Activated CD8-positive, alpha-beta T cell treated with anti-CD3 and anti-CD28 coated beads, Interleukin-2, amount 10 ng/mL, durations not matched to agents 7 days and 5 days (primary cell): ENCODE data around the gene LRP2. TPM values are rescaled to one million over a fixed set of nuclear protein-coding genes. Genes with fewer than 3 reads are reported as not detected.

Experiments used
- ATAC-seq: fragments of 150-1000 bp; cut with Tn5 transposase; one replicate; pipeline ENCODE4 v1.10.0; 2021; ENCODE audit warnings: moderate library complexity
- CTCF ChIA-PET: fragments of 350-600 bp; sonication (Branson Sonifier 250); formaldehyde crosslinking; loops from one replicate; lab custom pipeline; 2021; ENCODE audit warnings: antibody characterized with exemption; lab: Charles Lee
- POLR2A ChIA-PET: fragments of 350-600 bp; sonication (Branson Sonifier 250); formaldehyde crosslinking; loops from one replicate; lab custom pipeline; 2021; ENCODE audit warnings: antibody characterized with exemption; lab: Charles Lee
- DNase-seq: peaks from one replicate; pipeline ENCODE4 v3.0.0-alpha.2; 2020
- H3K27ac Mint-ChIP-seq: one replicate; pipeline ENCODE4 v1.8.0; 2021; ENCODE audit warnings: mild to moderate bottlenecking, mixed read lengths
- H3K27me3 Mint-ChIP-seq: one replicate; pipeline ENCODE4 v1.8.0; 2021; ENCODE audit warnings: low read depth, mixed read lengths
- H3K36me3 Mint-ChIP-seq: one replicate; pipeline ENCODE4 v1.8.0; 2021; ENCODE audit warnings: low read depth, mixed read lengths
- H3K4me1 Mint-ChIP-seq: one replicate; pipeline ENCODE4 v1.8.0; 2021; ENCODE audit warnings: low read depth, mixed read lengths
- H3K4me3 Mint-ChIP-seq: one replicate; pipeline ENCODE4 v1.8.0; 2021; ENCODE audit warnings: mild to moderate bottlenecking, mixed read lengths
- H3K9me3 Mint-ChIP-seq: one replicate; pipeline ENCODE4 v1.8.0; 2022; ENCODE audit warnings: mixed read lengths; ENCODE audit not compliant: insufficient read depth
- total RNA-seq, 2 experiments: library from RNA; stranded (reverse); gene quantifications; one replicate each; pipeline ENCODE4 v1.2.3, GENCODE V29; 2021

The LRP2 gene
- total RNA-seq, 2 experiments from 2014 or later, result 0.03 to 0.21 TPM

DNA sequence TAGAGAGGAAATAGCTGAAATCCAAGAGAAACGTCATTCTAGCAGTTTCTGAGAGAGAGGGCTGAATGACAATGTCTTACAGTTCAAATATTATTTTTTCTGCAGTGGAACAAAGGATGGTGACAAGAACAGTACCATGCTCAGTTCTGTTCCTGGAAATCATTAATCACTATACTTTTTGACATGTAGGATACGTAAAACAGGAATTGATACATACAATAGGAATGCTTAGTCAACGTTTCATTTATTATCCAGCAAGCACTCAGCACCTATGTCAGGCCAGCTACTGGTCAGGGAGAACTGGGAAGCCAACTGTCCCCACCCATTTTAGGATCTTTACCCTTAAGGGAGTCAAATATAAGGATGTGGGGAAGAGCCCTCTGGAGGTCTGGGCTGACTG is 178.3 kb downstream of the LRP2 start:
- Mint-ChIP-seq H3K36me3 (no peaks in the 10 kb centered on the region), H3K4me3 (no peak overlapping the region), H3K9me3 (no peaks in the 10 kb centered on the region), H3K4me1 (no peaks in the 10 kb centered on the region), H3K27me3 (peaks cover 14% of the 10 kb centered on the region), H3K27ac (no peak overlapping the region)
- ChIA-PET CTCF (interaction anchor here (1.1 kb wide), 1 partner anchor 52 kb away, joined by 3 read pairs; no protein-coding TSS in a partner anchor), POLR2A (no interaction called here)
- DNase-seq, result no peak
- no peak for ATAC-seq

DNA sequence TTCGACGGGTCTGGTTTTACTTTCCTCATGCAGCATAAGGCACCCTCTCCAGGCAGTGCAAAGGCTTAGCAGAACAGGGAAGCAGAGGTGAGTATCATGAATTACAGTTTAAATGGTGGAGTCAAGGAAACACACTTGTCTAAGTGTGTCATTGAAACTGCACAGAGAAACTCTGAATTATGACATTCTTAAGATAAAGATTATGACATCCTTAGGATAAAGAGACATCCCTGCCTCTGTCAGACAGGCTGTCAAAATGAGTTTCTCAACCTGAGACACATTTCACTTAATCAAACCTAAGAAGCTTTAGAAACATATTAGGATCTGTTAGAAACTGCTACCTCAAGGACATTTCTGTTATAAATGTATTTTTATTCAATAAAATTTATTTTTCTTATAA is 179.8 kb downstream of the LRP2 start:
- Mint-ChIP-seq H3K4me3 (no peak overlapping the region), H3K27ac (no peak overlapping the region), H3K4me1 (no peaks in the 10 kb centered on the region), H3K27me3 (peaks cover 17% of the 10 kb centered on the region), H3K36me3 (no peaks in the 10 kb centered on the region), H3K9me3 (no peaks in the 10 kb centered on the region)
- POLR2A ChIA-PET, result no interaction called here
- no peak for DNase-seq
- ATAC-seq, result no peak
- CTCF ChIA-PET, result no interaction called here

DNA sequence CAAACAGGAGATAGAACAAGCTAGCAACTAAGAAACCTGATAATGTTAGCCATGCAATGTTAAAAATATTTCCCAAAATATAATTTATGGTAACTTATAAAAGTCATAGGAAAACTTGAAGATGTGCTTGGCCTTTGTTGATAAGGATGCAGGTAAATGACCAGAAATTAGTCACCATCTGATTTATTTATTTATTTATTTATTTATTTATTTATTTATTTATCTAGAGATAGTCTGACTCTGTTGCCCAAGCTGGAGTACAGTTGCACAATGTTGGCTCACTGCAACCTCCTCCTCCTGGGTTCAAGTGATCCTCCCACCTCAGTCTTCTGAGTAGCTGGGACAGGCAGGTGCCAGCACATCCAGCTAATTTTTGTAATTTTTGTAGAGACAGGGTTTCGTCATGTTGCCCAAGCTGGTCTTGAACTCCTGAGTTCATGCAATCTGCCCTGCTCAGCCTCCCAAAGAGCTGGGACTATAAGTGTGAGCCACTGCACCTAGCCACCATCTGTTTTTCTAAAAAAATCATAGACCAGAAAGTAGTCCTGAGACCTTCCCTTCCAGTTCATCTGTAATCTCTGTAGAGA is 183.4 kb downstream of the LRP2 start:
- Mint-ChIP-seq H3K27me3 (peaks cover 7% of the 10 kb centered on the region), H3K4me3 (no peak overlapping the region), H3K9me3 (no peaks in the 10 kb centered on the region), H3K27ac (no peak overlapping the region), H3K4me1 (no peaks in the 10 kb centered on the region), H3K36me3 (no peaks in the 10 kb centered on the region)
- DNase-seq, result no peak
- POLR2A ChIA-PET, result no interaction called here
- CTCF ChIA-PET, result no interaction called here
- ATAC-seq, result no peak

DNA sequence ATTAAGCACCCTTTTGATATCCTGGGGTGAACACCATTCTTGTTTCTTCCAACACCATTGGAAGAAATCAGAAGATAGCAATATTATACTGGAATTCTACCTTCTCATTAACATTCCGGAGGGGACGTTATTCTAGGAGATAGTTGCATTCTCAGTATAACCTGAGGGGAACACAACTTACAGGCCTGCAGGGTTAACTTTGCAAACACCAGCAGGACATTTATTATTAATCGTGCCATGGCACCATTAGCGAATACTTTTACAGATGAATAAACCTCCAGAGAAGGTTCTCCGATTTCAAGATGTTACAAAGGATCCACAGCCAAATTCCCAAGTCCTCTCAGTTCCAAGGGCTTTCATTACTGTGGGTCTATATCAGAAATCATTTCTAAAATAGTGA is 184.0 kb downstream of the LRP2 start:
- H3K4me3 Mint-ChIP-seq, result no peak overlapping the region
- H3K4me1 Mint-ChIP-seq, result no peaks in the 10 kb centered on the region
- H3K36me3 Mint-ChIP-seq, result no peaks in the 10 kb centered on the region
- POLR2A ChIA-PET, result no interaction called here
- CTCF ChIA-PET, result no interaction called here
- H3K27me3 Mint-ChIP-seq, result peaks cover 7% of the 10 kb centered on the region
- no peak overlapping the region for H3K27ac Mint-ChIP-seq
- DNase-seq (no peak), ATAC-seq (no peak)
- H3K9me3 Mint-ChIP-seq, result no peaks in the 10 kb centered on the region

DNA sequence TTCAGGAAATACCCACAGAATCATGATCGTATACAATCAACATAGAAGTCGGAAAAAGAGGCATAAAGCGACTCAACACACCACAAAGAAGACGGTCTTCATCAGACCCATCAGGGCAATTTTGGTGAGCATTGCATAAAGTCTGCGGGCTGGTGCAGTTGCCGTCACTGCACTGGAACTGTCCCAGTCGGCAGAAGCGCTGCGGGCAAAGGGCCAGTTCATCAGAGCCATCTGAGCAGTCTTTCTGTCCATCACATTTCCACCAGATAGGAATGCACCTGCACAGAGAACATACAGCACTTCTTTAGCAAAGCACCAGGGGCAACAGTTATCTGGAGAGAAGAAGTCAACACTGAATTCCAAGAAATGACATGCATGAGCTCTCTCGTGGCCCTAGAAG is 187.2 kb downstream of the LRP2 start:
- H3K27ac Mint-ChIP-seq, result no peak overlapping the region
- H3K9me3 Mint-ChIP-seq, result no peaks in the 10 kb centered on the region
- H3K27me3 Mint-ChIP-seq, result peaks cover 7% of the 10 kb centered on the region
- H3K4me3 Mint-ChIP-seq, result no peak overlapping the region
- POLR2A ChIA-PET, result no interaction called here
- ATAC-seq, result no peak
- H3K4me1 Mint-ChIP-seq, result no peaks in the 10 kb centered on the region
- CTCF ChIA-PET, result interaction anchor here (1.3 kb wide), 1 partner anchor 14 kb away, joined by 4 read pairs; no protein-coding TSS in a partner anchor
- no peaks in the 10 kb centered on the region for H3K36me3 Mint-ChIP-seq
- DNase-seq, result no peak

DNA sequence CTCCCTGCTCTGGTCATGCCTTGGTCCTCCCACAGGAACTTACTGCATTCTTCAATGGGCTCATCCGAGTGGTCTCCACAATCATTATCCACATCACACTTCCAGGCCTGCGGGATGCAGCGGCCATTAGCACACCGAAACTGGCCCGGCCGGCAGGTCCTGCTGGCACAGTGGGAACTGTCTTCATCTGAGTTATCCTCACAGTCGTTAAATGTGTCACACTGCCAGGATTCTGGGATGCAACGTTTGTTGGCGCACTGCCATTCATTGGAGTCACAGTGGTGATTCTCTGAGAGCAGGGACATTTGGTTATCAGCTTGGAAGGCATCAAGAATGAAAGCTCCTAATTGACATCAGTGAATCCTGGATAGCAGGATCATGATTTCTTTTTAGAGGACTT is 188.5 kb downstream of the LRP2 start:
- Mint-ChIP-seq H3K9me3 (no peaks in the 10 kb centered on the region), H3K27ac (no peak overlapping the region), H3K4me3 (no peak overlapping the region), H3K27me3 (peaks cover 7% of the 10 kb centered on the region), H3K36me3 (no peaks in the 10 kb centered on the region), H3K4me1 (no peaks in the 10 kb centered on the region)
- CTCF ChIA-PET, result no interaction called here
- ATAC-seq (no peak), DNase-seq (no peak)
- POLR2A ChIA-PET, result no interaction called here

DNA sequence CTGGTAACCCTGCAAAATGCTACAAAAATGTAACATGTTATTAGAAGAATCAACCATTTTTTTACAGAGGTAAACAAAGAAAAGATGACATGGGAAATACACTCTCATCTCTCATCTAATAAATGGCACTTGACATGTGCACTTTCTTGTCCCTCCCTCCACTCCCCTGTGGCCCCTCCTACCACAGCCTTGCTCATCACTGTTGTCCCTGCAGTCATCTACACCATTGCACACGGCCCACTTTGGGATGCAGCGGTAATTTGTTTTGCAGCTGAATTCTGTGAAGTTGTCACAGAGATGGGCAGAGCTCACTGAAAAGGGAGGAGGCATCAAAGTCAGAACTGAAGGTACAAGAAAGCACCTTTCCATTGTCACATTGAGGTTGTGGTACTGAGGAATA is 189.4 kb downstream of the LRP2 start:
- Mint-ChIP-seq H3K27ac (no peak overlapping the region), H3K27me3 (peaks cover 9% of the 10 kb centered on the region), H3K9me3 (no peaks in the 10 kb centered on the region), H3K4me1 (no peaks in the 10 kb centered on the region), H3K4me3 (no peak overlapping the region), H3K36me3 (no peaks in the 10 kb centered on the region)
- POLR2A ChIA-PET, result no interaction called here
- DNase-seq (no peak), ATAC-seq (no peak)
- CTCF ChIA-PET, result no interaction called here

DNA sequence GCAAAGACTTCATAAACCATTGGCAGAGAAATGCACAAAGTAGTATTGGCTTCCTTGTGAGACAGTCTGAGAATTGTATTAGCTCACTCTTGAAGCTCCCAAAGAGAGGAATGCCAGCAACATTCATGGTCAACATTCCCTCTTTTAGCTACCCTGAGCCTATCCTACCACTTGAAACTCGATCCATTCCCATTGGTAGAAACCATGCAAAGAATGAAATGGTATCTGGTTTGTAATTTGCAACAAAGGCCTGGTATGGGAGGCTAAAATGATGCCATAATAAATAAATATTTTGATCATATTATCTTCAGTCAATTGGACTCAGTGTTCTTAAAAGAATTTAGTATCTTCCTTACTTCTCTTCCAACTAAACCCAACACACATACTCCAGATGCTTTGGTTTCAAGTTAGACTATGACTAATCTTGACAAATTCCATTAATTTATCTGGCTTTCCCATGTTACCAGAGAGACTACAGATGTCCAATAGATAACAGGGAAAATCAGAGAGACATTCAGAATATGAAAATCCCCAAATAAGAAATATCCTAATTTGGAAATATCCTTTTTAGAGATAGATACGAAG is 190.1 kb downstream of the LRP2 start:
- CTCF ChIA-PET, result interaction anchor here (1.1 kb wide), 1 partner anchor 32 kb away, joined by 3 read pairs; no protein-coding TSS in a partner anchor
- Mint-ChIP-seq H3K27me3 (peaks cover 6% of the 10 kb centered on the region), H3K4me3 (no peak overlapping the region), H3K27ac (no peak overlapping the region), H3K4me1 (no peaks in the 10 kb centered on the region), H3K9me3 (no peaks in the 10 kb centered on the region), H3K36me3 (no peaks in the 10 kb centered on the region)
- ATAC-seq (no peak), DNase-seq (no peak)
- POLR2A ChIA-PET, result no interaction called here

DNA sequence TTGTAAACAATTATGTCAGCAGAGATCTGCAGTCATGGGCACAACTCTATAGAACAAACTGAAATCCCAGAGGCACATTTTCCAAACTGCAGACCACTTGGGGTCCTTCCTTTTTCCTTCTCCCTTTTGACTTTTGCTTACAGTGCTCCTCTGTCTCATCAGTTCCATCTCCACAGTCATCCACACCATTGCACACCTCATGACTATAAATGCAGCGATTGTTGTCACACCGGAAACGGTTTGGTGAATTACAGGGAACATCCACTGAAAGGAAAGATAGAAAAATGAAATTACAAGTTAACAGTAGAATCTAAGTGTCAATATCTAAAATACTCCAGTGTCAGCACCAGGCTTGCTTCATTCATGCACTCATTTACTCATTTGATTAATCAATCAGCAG is 196.5 kb downstream of the LRP2 start:
- no peak overlapping the region for H3K4me3 Mint-ChIP-seq
- no peaks in the 10 kb centered on the region for H3K36me3 Mint-ChIP-seq
- ChIA-PET POLR2A (no interaction called here), CTCF (interaction anchor here (1.1 kb wide), 1 partner anchor 24 kb away, joined by 3 read pairs; no protein-coding TSS in a partner anchor)
- ATAC-seq (no peak), DNase-seq (no peak)
- H3K9me3 Mint-ChIP-seq, result no peaks in the 10 kb centered on the region
- peaks cover 21% of the 10 kb centered on the region for H3K27me3 Mint-ChIP-seq
- H3K27ac Mint-ChIP-seq, result no peak overlapping the region
- H3K4me1 Mint-ChIP-seq, result no peaks in the 10 kb centered on the region

DNA sequence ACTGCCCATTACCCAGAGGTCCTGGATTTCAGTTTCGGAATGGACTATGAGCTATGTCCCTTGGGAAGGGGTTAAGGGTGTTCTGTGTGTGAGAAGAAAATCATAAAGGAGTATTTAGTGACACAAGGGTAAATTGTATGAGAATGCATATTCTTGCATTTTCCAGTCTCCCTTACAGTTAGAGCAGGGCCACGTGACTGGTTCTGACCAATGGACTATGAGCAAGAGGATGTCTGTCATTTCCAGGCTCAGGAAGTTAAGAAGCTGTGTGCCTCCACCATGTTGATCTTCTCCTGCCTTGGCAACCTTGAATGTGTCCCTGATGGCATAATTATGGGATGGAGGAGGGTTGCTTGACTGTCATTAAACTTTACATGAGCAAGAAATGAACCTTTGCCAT is 198.0 kb downstream of the LRP2 start:
- ChIA-PET CTCF (no interaction called here), POLR2A (no interaction called here)
- Mint-ChIP-seq H3K36me3 (no peaks in the 10 kb centered on the region), H3K4me3 (no peak overlapping the region), H3K27ac (no peak overlapping the region), H3K4me1 (no peaks in the 10 kb centered on the region), H3K27me3 (peaks cover 19% of the 10 kb centered on the region), H3K9me3 (no peaks in the 10 kb centered on the region)
- ATAC-seq (no peak), DNase-seq (no peak)

DNA sequence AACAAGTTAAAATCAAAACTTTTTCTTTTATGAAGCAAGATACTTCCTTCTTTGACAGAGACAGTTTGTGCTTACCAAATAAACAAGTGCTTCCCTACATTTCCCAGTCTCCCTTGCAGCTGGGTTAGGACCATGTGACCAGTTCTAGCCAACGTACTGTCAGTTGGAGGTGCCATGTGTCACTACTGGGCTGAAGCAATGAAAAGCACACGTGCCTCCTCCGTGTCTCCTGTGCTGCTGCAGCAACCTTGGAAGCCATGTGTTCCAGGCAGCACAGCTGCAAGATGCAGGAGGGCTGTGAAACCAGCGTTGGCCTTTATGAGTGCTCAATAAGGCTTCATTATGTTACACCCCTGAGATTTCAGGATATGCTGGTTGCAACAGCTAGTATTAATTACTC is 199.7 kb downstream of the LRP2 start:
- Mint-ChIP-seq H3K27me3 (peaks cover 20% of the 10 kb centered on the region), H3K4me1 (no peaks in the 10 kb centered on the region), H3K4me3 (no peak overlapping the region), H3K36me3 (no peaks in the 10 kb centered on the region), H3K27ac (no peak overlapping the region), H3K9me3 (no peaks in the 10 kb centered on the region)
- POLR2A ChIA-PET, result no interaction called here
- CTCF ChIA-PET, result no interaction called here
- ATAC-seq (no peak), DNase-seq (no peak)

DNA sequence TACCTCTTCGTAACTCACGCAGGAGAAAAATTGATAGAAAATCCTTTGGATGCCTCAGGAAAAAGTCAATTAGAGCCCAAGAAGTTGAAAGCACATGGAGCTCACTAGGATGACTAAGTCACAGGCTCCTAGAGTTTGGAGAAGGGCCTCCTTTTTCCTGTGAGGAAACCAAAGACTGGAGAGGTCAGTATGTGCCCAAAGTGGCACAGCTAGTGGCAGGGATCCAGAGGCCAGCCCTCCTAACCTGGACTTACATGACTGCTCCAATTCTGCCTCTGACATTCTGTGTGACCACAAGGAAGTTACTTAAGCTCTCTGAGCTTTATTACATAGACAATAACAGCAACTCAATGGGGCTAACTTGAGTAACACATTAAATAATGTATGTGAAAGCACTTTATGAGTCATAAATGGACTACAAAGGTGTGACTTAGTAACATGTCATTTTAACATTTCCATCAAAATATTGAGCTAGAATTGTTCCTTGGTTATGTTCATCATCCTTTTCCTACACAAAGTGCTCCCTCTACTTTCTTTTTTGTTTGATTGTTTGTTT is 201.3 kb downstream of the LRP2 start:
- POLR2A ChIA-PET, result no interaction called here
- H3K4me1 Mint-ChIP-seq, result no peaks in the 10 kb centered on the region
- peaks cover 14% of the 10 kb centered on the region for H3K27me3 Mint-ChIP-seq
- no peak overlapping the region for H3K4me3 Mint-ChIP-seq
- CTCF ChIA-PET, result interaction anchor here (0.7 to 1.0 kb wide), 2 partner anchors 19 to 51 kb away, joined by 3 to 4 read pairs; no protein-coding TSS in a partner anchor
- H3K9me3 Mint-ChIP-seq, result no peaks in the 10 kb centered on the region
- ATAC-seq, result no peak
- DNase-seq, result no peak
- H3K36me3 Mint-ChIP-seq, result no peaks in the 10 kb centered on the region
- no peak overlapping the region for H3K27ac Mint-ChIP-seq
